ENCODE measurements around the gene NTRK2. TPM values are rescaled to one million over a fixed set of nuclear protein-coding genes. Genes with fewer than 3 reads are reported as not detected.

Gene NTRK2
- total RNA-seq, 1 experiment from 2014 or later = not detected

DNA sequence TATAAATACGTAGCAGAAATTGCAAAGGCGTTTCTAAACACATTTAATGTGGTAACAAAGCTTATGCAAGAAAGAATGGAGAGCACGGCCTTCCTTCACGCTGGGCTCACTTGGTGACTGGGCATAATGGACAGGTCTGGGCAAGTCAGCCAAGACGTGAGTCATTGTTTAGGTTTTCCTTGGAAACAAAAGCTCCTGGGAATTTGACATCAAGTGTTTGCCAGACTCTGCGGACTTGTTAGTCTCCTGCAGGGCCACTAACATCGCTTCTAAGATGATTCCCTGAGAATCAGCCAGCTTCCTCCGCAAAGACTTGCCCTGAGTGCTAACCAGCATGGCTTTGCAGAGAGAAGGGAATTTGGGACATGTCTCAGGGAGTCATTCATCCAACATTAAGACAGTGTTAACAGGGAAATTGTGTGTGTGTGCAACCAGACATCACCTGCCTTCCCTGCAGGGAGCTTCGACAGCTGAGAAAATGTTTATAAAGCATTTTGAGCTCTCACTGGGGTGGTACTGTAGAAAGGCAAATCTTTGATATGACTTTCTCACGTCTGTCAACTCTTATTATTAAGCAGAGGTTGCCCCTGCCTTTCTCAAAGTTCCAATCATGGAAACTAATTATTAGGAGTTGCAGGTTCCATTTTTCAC, 182.5 kb downstream of the NTRK2 start:
- no TSS peak for BruUV-seq (replicated peaks)
- Histone ChIP-seq H3K79me2 (ENCODE audit: insufficient read depth, low read length) (no peaks in the 10 kb centered on the region), H3K9ac (ENCODE audit: low read length) (no peak overlapping the region), H4K20me1 (ENCODE audit: insufficient read depth) (no peaks in the 10 kb centered on the region), H3K4me1 (ENCODE audit: control insufficient read depth in 1 of 2, insufficient read depth in 2 of 2, low read length in 2 of 2) (peaks cover 13% of the 10 kb centered on the region in 2 experiments; a peak in 3 of 4 replicates), H3K9me3 (ENCODE audit: control insufficient read depth in 1 of 2, insufficient read depth in 1 of 2, low read depth in 1 of 2, low read length in 2 of 2) (no peaks in the 10 kb centered on the region), H3K36me3 (ENCODE audit: control insufficient read depth in 1 of 2, insufficient read depth in 2 of 2, low read length in 2 of 2) (no peaks in the 10 kb centered on the region), H3K4me2 (ENCODE audit: low read length) (peak overlapping the region; percentile 61), H3K27me3 (ENCODE audit: insufficient read depth, low read length) (no peaks in the 10 kb centered on the region), H3K9me2 (ENCODE audit: insufficient read depth) (no peaks in the 10 kb centered on the region), H2AFZ (ENCODE audit: low read depth, low read length, poor library complexity, severe bottlenecking) (no peak overlapping the region), H3K4me3 (replicated peaks in 1 of 2; ENCODE audit: low read depth in 1 of 2, low read length in 2 of 2) (no peak overlapping the region), H3K27ac (ENCODE audit: low read depth, low read length) (peak overlapping the region; percentile 43; the same call in 1 of the 2 replicates)
- RAD21 ChIA-PET (ENCODE audit: low non-redundant PET in 1 of 2, low total read pairs in 2 of 2, uncharacterized antibody in 2 of 2, unreplicated experiment in 2 of 2) = no interaction called here
- TF ChIP-seq POLR2A (IDR thresholded peaks at IDR 0.05; ENCODE audit: borderline replicate concordance, extremely low read depth, insufficient read depth, insufficient read length) = no peak
- TF ChIP-seq, protein P1, sequence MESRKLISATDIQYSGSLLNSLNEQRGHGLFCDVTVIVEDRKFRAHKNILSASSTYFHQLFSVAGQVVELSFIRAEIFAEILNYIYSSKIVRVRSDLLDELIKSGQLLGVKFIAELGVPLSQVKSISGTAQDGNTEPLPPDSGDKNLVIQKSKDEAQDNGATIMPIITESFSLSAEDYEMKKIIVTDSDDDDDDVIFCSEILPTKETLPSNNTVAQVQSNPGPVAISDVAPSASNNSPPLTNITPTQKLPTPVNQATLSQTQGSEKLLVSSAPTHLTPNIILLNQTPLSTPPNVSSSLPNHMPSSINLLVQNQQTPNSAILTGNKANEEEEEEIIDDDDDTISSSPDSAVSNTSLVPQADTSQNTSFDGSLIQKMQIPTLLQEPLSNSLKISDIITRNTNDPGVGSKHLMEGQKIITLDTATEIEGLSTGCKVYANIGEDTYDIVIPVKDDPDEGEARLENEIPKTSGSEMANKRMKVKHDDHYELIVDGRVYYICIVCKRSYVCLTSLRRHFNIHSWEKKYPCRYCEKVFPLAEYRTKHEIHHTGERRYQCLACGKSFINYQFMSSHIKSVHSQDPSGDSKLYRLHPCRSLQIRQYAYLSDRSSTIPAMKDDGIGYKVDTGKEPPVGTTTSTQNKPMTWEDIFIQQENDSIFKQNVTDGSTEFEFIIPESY (IDR thresholded peaks at IDR 0.05; ENCODE audit: extremely low read depth, insufficient replicate concordance, low read length) = no peak
- peak; percentile 74 for TF ChIP-seq JUND (IDR thresholded peaks at IDR 0.05)
- TF ChIP-seq CBX3 (IDR thresholded peaks at IDR 0.05; ENCODE audit: low read depth) = peak; percentile 66; the same call in 1 of the 2 replicates
- no peak for TF ChIP-seq ZNF274 (IDR thresholded peaks at IDR 0.05; ENCODE audit: low read depth, low read length)
- no peak; the same call in 1 of the 2 replicates for TF ChIP-seq POLR2AphosphoS5 (IDR thresholded peaks at IDR 0.05; ENCODE audit: low read depth, low read length)
- TF ChIP-seq FOSL1 (IDR thresholded peaks at IDR 0.05; ENCODE audit: low read depth) = peak; percentile 66
- peak; percentile 45 for TF ChIP-seq SP1 (IDR thresholded peaks at IDR 0.05; ENCODE audit: low read depth)
- TF ChIP-seq YY1 (IDR thresholded peaks at IDR 0.05; ENCODE audit: extremely low read depth, insufficient replicate concordance, low read depth, low read length) = peak; percentile 7
- TF ChIP-seq CEBPB (IDR thresholded peaks at IDR 0.05; ENCODE audit: low read depth) = 0 out of 2 replicates have a peak, but pooled peaks have one; percentile 33
- intact Hi-C loops (cut with micrococcal nuclease) = no loop called here
- ATAC-seq = peak; percentile 87
- CTCF ChIA-PET = interaction anchor here (1.0 kb wide), 1 partner anchor 758 kb away, joined by 3 read pairs; no protein-coding TSS in a partner anchor
- DNase-seq (ENCODE audit: low read depth, low spot score) = peak; percentile 68
- POLR2A ChIA-PET = interaction anchor here (1.1 kb wide), 1 partner anchor 10 kb away, joined by 3 read pairs; no protein-coding TSS in a partner anchor

Measured in HCT116 (cell line).